GM12878 (cell line): ENCODE results near the gene C16orf90. TPM values are rescaled to one million over a fixed set of nuclear protein-coding genes. Genes with fewer than 3 reads are reported as not detected.

Experiments used
- ATAC-seq: fragments of 200-7000 bp; cut with Tn5 transposase; 3 replicates; pipeline ENCODE4 v1.9.1; 2020; ENCODE audit warnings: mild to moderate bottlenecking, moderate library complexity
- BruUV-seq: library from RNA; stranded (reverse); fragments of 400-500 nt; replicated peaks from 2 replicates; lab custom pipeline; 2021; lab: Mats Ljungman, UMichigan
- CTCF ChIA-PET: fragments of 300-600 bp; sonication (Branson Sonifier 250); formaldehyde crosslinking; extraction: SDS; loops from one replicate; lab custom pipeline; 2021; ENCODE audit warnings: inconsistent platforms; lab: Yijun Ruan, JAX
- POLR2A ChIA-PET: fragments of 350-600 bp; formaldehyde crosslinking; extraction: SDS; loops from one replicate; lab custom pipeline; 2021; ENCODE audit warnings: inconsistent platforms; lab: Charles Lee
- RAD21 ChIA-PET: fragments of 300-600 bp; sonication (Branson Sonifier 250); formaldehyde crosslinking; loops from one replicate; lab custom pipeline; 2023; ENCODE audit warnings: antibody characterized with exemption; ENCODE audit not compliant: unreplicated experiment; lab: Charles Lee
- SMC1A ChIA-PET: fragments of 300-600 bp; sonication (Branson Sonifier 250); formaldehyde crosslinking; loops from one replicate; lab custom pipeline; 2023; ENCODE audit not compliant: unreplicated experiment, uncharacterized antibody; lab: Charles Lee
- DNase-seq: peaks from one replicate; pipeline ENCODE4 v3.0.0-alpha.2; 2011; ENCODE audit warnings: low read depth, low spot score
- FAIRE-seq: peaks from 3 replicates; lab custom pipeline; 2011; peaks lifted over from hg19 to GRCh38; lab: Jason Lieb, UNC
- H2AFZ ChIP-seq: 2 replicates; pipeline ENCODE4 v1.6.0; 2011; ENCODE audit warnings: low read depth, low read length, control low read depth; ENCODE audit not compliant: control insufficient read depth
- H3K27ac ChIP-seq: 2 replicates; pipeline ENCODE4 v1.5.1; 2011; ENCODE audit warnings: control low read depth; ENCODE audit not compliant: control insufficient read depth, insufficient read depth
- H3K27me3 ChIP-seq, 2 experiments: replicated peaks in 1 of 2; 2 replicates each; pipeline versions ENCODE4 v1.6.0 to v1.6.1; 2011; ENCODE audit warnings: low read length in 1 of 2; ENCODE audit not compliant: control insufficient read depth in 2 of 2, insufficient read depth in 2 of 2
- H3K36me3 ChIP-seq, 2 experiments: 2 replicates each; pipeline ENCODE4 v1.5.1; 2011; ENCODE audit warnings: low read length in 1 of 2; ENCODE audit not compliant: control insufficient read depth in 2 of 2, insufficient read depth in 2 of 2
- H3K4me1 ChIP-seq: 2 replicates; pipeline ENCODE4 v1.6.1; 2011; ENCODE audit warnings: mild to moderate bottlenecking, low read length, moderate library complexity, mixed read lengths; ENCODE audit not compliant: control insufficient read depth, insufficient read depth
- H3K4me2 ChIP-seq: 2 replicates; pipeline ENCODE4 v1.6.0; 2011; ENCODE audit warnings: control low read depth; ENCODE audit not compliant: control insufficient read depth, insufficient read depth
- H3K4me3 ChIP-seq: fragments of 200-600 bp; sonication (generic); 2 replicates; pipeline ENCODE4 v1.5.1; 2016
- H3K79me2 ChIP-seq: 2 replicates; pipeline ENCODE4 v1.6.0; 2011; ENCODE audit warnings: low read length; ENCODE audit not compliant: control insufficient read depth, insufficient read depth
- H3K9ac ChIP-seq: 2 replicates; pipeline ENCODE4 v1.8.0; 2011; ENCODE audit warnings: low read length, control low read depth, mixed read lengths; ENCODE audit not compliant: control insufficient read depth, insufficient read depth
- H3K9me3 ChIP-seq: replicated peaks from 3 replicates; pipeline ENCODE4 v1.5.1; 2011; ENCODE audit warnings: mild to moderate bottlenecking, low read length; ENCODE audit not compliant: control insufficient read depth, insufficient read depth
- H4K20me1 ChIP-seq: 2 replicates; pipeline ENCODE4 v1.6.0; 2011; ENCODE audit not compliant: control insufficient read depth, insufficient read depth
- DPF2 ChIP-seq: fragments of 450-650 bp; IDR thresholded peaks from 2 replicates; pipeline ENCODE4 v1.6.1; 2017; ENCODE audit warnings: mild to moderate bottlenecking
- SPI1 ChIP-seq: IDR thresholded peaks from 2 replicates; pipeline ENCODE4 v1.6.1; 2011; ENCODE audit warnings: low read depth, mild to moderate bottlenecking, low read length, moderate library complexity, borderline replicate concordance; ENCODE audit not compliant: insufficient read depth
- YBX1 ChIP-seq: fragments of 450-650 bp; IDR thresholded peaks from 2 replicates; pipeline ENCODE4 v1.6.1; 2016; ENCODE audit warnings: antibody characterized with exemption
- ZNF24 ChIP-seq: fragments of 450-650 bp; IDR thresholded peaks from 2 replicates; pipeline ENCODE4 v1.6.1; 2017; ENCODE audit warnings: antibody characterized with exemption, mild to moderate bottlenecking
- WGBS: methylation state at CpG from one replicate; pipeline ENCODE4 v1.1.6; 2016; ENCODE audit warnings: low lambda C conversion rate; ENCODE audit not compliant: insufficient replicate concordance, insufficient coverage; ENCODE audit errors: missing lambda C conversion rate; 5-methylcytosine and 5-hydroxymethylcytosine counted together
- in situ Hi-C: fragments of 300-500 bp; cut with MboI; formaldehyde crosslinking; loops from 9 replicates; pipeline ENCODE4 v1.14.3; 2018; ENCODE audit warnings: mixed read lengths
- intact Hi-C: fragments of 100-400 bp; cut with micrococcal nuclease; formaldehyde crosslinking; loops from one replicate; pipeline ENCODE4 v1.14.2; 2022; ENCODE audit not compliant: unreplicated experiment
- polyA plus RNA-seq, 11 experiments: library from polyadenylated mRNA; depleted of rRNA in 4 of 11; unstranded in 6 of 11; stranded (reverse) in 5 of 11; fragments of >200 nt; fragmentation: Nextera tagmentation in 4 of 11; fragmentation: Illumina TruSeq in 1 of 11; extraction: Ambion mirVana in 4 of 11; extraction: Trizol in 1 of 11; gene quantifications; 1 replicate in 1 of 11; 2 replicates in 10 of 11; pipeline versions ENCODE4 v1.2.1 to v1.2.3, GENCODE V29; 2011 to 2016; ENCODE audit warnings: inconsistent platforms in 2 of 11, missing spikeins in 2 of 11, low read depth in 1 of 11
- total RNA-seq, 4 experiments: library from RNA; depleted of rRNA in 3 of 4; stranded (reverse); fragments of >200 nt in 3 of 4; fragmentation: Illumina TruSeq in 1 of 4; extraction: Trizol in 1 of 4; gene quantifications; 2 replicates each; pipeline versions ENCODE4 v1.2.1 to v1.2.3, GENCODE V29; 2013 to 2021
- TF ChIP-seq, protein P1 (sequence below): fragments of 450-650 bp; IDR thresholded peaks from 2 replicates; pipeline ENCODE4 v1.6.1; 2017; ENCODE audit warnings: low read depth, mild to moderate bottlenecking, moderate library complexity
- TF ChIP-seq, protein P2 (sequence below): fragments of 450-650 bp; IDR thresholded peaks from 2 replicates; pipeline ENCODE4 v1.6.1; 2017; ENCODE audit warnings: mild to moderate bottlenecking, low read depth, inconsistent platforms; ENCODE audit not compliant: poor library complexity, severe bottlenecking

C16orf90 gene
- total and polyA plus RNA-seq, 10 of the 15 experiments (the other 5 are each of a cell fraction or from before 2014, with no cell fraction given) = not detected

DNA sequence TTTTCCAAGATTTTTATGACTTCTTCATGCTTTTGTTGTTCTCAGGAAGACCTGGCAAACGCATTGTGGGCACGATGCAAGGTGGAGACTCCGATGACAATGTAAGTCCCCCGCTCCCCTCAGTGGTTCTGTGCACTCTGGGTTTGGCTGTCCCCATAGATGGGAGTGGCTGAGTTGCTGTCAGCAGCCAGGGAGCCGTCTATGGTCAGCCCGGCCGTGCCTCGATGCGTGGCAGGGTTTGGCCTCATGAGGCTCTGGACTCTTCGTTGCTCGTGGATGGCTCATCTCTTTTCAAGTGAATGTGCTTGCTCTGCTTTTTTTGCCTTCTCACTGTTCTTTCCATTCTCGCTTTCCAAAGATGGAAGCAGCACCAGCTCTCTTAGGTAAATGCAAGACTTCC lies 37.5 kb upstream of the C16orf90 start:
- in situ Hi-C loops (no loop called here), intact Hi-C loops (no loop called here)
- FAIRE-seq (no peak), DNase-seq (no peak), ATAC-seq (no peak)
- H3K4me2 ChIP-seq = no peak overlapping the region
- POLR2A ChIA-PET = no interaction called here
- no peak overlapping the region for H3K9ac ChIP-seq
- RAD21 ChIA-PET = no interaction called here
- TF ChIP-seq, protein P1, sequence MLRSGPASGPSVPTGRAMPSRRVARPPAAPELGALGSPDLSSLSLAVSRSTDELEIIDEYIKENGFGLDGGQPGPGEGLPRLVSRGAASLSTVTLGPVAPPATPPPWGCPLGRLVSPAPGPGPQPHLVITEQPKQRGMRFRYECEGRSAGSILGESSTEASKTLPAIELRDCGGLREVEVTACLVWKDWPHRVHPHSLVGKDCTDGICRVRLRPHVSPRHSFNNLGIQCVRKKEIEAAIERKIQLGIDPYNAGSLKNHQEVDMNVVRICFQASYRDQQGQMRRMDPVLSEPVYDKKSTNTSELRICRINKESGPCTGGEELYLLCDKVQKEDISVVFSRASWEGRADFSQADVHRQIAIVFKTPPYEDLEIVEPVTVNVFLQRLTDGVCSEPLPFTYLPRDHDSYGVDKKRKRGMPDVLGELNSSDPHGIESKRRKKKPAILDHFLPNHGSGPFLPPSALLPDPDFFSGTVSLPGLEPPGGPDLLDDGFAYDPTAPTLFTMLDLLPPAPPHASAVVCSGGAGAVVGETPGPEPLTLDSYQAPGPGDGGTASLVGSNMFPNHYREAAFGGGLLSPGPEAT = no peak
- TF ChIP-seq ZNF24 = no peak
- H2AFZ ChIP-seq = no peak overlapping the region
- no peaks in the 10 kb centered on the region for H4K20me1 ChIP-seq
- H3K4me1 ChIP-seq = no peaks in the 10 kb centered on the region
- no peak overlapping the region for H3K27ac ChIP-seq
- H3K79me2 ChIP-seq = no peaks in the 10 kb centered on the region
- SMC1A ChIA-PET = no interaction called here
- no peaks in the 10 kb centered on the region; a peak in 1 of 4 replicates for H3K36me3 ChIP-seq
- no TSS peak for BruUV-seq
- H3K4me3 ChIP-seq = no peak overlapping the region
- CTCF ChIA-PET = interaction anchor here (0.7 kb wide), 1 partner anchor 44 kb away, joined by 3 read pairs; the partner anchor contains the start of gene NLRC3
- H3K27me3 ChIP-seq = no peaks in the 10 kb centered on the region
- 99% methylated on average over 12 of the region's 12 CpGs for WGBS
- H3K9me3 ChIP-seq = no peaks in the 10 kb centered on the region

DNA sequence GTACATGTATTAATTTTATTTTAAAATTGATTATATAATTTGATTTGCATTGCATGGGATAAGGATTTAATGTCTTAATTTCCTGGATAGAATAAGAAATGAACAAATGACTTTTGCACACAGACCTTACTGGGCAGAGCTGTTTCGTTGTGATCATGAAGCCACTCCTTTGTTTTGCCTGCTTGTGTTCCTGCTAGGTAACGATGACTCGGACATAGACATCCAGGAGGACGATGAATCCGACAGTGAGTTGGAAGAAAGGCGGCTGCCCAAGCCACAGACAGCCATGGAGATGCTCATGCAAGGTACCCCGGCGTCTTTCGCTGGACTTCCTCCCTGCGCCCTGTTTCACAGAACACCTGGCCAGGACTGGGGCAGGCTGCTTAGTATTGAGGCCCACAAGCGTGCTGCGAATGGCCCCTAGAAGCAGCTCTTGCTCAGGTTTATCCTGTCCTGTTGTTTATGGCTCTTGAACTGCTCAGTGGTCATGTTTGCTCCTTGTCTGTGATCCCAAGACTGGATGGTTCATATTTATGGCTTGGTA lies 35.2 kb upstream of the C16orf90 start:
- SMC1A ChIA-PET = no interaction called here
- no peak overlapping the region for H3K9ac ChIP-seq
- H3K27me3 ChIP-seq = no peaks in the 10 kb centered on the region
- CTCF ChIA-PET = no interaction called here
- RAD21 ChIA-PET = no interaction called here
- POLR2A ChIA-PET = no interaction called here
- no peak overlapping the region for H3K4me3 ChIP-seq
- H4K20me1 ChIP-seq = no peaks in the 10 kb centered on the region
- H3K4me2 ChIP-seq = no peak overlapping the region
- H3K36me3 ChIP-seq = no peaks in the 10 kb centered on the region
- no peak overlapping the region for H2AFZ ChIP-seq
- no peak for DNase-seq
- ATAC-seq = no peak
- intact Hi-C loops (no loop called here), in situ Hi-C loops (no loop called here)
- 90% methylated on average over 12 of the region's 12 CpGs for WGBS
- no peaks in the 10 kb centered on the region for H3K79me2 ChIP-seq
- no peak for FAIRE-seq
- no peaks in the 10 kb centered on the region for H3K9me3 ChIP-seq
- no TSS peak for BruUV-seq
- TF ChIP-seq SPI1 (no peak), DPF2 (no peak), YBX1 (no peak)
- TF ChIP-seq, protein P2, sequence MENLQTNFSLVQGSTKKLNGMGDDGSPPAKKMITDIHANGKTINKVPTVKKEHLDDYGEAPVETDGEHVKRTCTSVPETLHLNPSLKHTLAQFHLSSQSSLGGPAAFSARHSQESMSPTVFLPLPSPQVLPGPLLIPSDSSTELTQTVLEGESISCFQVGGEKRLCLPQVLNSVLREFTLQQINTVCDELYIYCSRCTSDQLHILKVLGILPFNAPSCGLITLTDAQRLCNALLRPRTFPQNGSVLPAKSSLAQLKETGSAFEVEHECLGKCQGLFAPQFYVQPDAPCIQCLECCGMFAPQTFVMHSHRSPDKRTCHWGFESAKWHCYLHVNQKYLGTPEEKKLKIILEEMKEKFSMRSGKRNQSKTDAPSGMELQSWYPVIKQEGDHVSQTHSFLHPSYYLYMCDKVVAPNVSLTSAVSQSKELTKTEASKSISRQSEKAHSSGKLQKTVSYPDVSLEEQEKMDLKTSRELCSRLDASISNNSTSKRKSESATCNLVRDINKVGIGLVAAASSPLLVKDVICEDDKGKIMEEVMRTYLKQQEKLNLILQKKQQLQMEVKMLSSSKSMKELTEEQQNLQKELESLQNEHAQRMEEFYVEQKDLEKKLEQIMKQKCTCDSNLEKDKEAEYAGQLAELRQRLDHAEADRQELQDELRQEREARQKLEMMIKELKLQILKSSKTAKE = no peak
- no peaks in the 10 kb centered on the region for H3K4me1 ChIP-seq
- H3K27ac ChIP-seq = no peak overlapping the region
